Measurements from ENCODE around the gene SMAD3. TPM values are rescaled to one million over a fixed set of nuclear protein-coding genes. Genes with fewer than 3 reads are reported as not detected.

The SMAD3 gene
- total and polyA plus RNA-seq, 2 of the 8 experiments (the other 6 are each of a cell fraction or from before 2014, with no cell fraction given), result 10.1 to 12.4 TPM

GRCh38 chr15:67092752-67093503 lies 27.5 kb downstream of the SMAD3 start:
- Histone ChIP-seq H2BK20ac (ENCODE audit: low read length) (0 out of 2 replicates have a peak overlapping the region, but pooled peaks have one; percentile 37), H3K18ac (ENCODE audit: extremely low read depth, low read length) (no peak overlapping the region), H2BK5ac (ENCODE audit: low read depth, low read length) (0 out of 2 replicates have a peak overlapping the region, but pooled peaks have one; percentile 16), H3K27ac (ENCODE audit: low read depth, low read length) (no peak overlapping the region), H3K4me3 (ENCODE audit: extremely low read depth in 1 of 4, insufficient read depth in 2 of 4, low read depth in 3 of 4, low read length in 4 of 4) (no peak overlapping the region), H2BK120ac (replicated peaks; ENCODE audit: low read depth, low read length) (no peak overlapping the region), H4K8ac (ENCODE audit: extremely low read depth, insufficient read depth, low read length) (peak overlapping the region; percentile 16; the same call in 1 of the 2 replicates), H4K91ac (replicated peaks; ENCODE audit: insufficient read length, low read length) (no peak overlapping the region), H2AK5ac (ENCODE audit: low read depth, low read length) (no peak overlapping the region; the same call in 1 of the 2 replicates), H2AFZ (ENCODE audit: low read length) (no peak overlapping the region), H3K14ac (ENCODE audit: insufficient read length) (no peak overlapping the region), H4K20me1 (replicated peaks in 1 of 2; ENCODE audit: control insufficient read depth in 1 of 2, insufficient read depth in 2 of 2, low read length in 2 of 2) (no peaks in the 10 kb centered on the region), H3K9ac (replicated peaks in 1 of 4; ENCODE audit: extremely low read depth in 1 of 4, low read depth in 3 of 4, low read length in 3 of 4) (no peak overlapping the region), H3K4me1 (replicated peaks in 1 of 4; ENCODE audit: control insufficient read depth in 3 of 4, insufficient read depth in 4 of 4, low read length in 3 of 4) (peaks cover 7 to 28% (median 17%) of the 10 kb centered on the region in 4 experiments), H2BK15ac (ENCODE audit: low read length) (0 out of 2 replicates have a peak overlapping the region, but pooled peaks have one; percentile 14), H3K56ac (replicated peaks; ENCODE audit: insufficient read length, low read depth, low read length) (no peak overlapping the region), H3K23ac (ENCODE audit: insufficient read length) (no peak overlapping the region), H3K4me2 (ENCODE audit: insufficient read depth in 1 of 2, low read depth in 2 of 2, low read length in 2 of 2) (no peak overlapping the region; a peak in 1 of 4 replicates), H2BK12ac (ENCODE audit: low read depth, low read length) (peak overlapping the region; percentile 62; the same call in 1 of the 2 replicates), H3K79me1 (ENCODE audit: low read depth, low read length) (peaks cover 7% of the 10 kb centered on the region), H3K79me2 (ENCODE audit: control insufficient read depth in 1 of 2, insufficient read depth in 2 of 2, low read length in 2 of 2) (peaks cover 0 to 10% of the 10 kb centered on the region in 2 experiments; a peak in 1 of 4 replicates), H4K5ac (ENCODE audit: insufficient read length, low read depth, low read length) (no peak overlapping the region), H3K36me3 (ENCODE audit: control insufficient read depth in 2 of 4, insufficient read depth in 4 of 4, low read length in 3 of 4) (no peaks in the 10 kb centered on the region), H3K27me3 (replicated peaks in 1 of 4; ENCODE audit: control insufficient read depth in 3 of 4, extremely low read depth in 1 of 4, insufficient read depth in 3 of 4, low read length in 3 of 4) (no peaks in the 10 kb centered on the region), H3K9me3 (ENCODE audit: insufficient read depth in 2 of 2, low read depth in 1 of 2, low read length in 1 of 2) (no peaks in the 10 kb centered on the region), H3K4ac (replicated peaks; ENCODE audit: insufficient read length, low read depth, low read length) (peak overlapping the region; percentile 19), H3K23me2 (ENCODE audit: low read depth, low read length) (no peaks in the 10 kb centered on the region)
- POLR2A ChIA-PET (ENCODE audit: partially characterized antibody), result interaction anchor here (0.8 kb wide), 1 partner anchor 27 kb away, joined by 3 read pairs; the partner anchor contains the start of gene SMAD3
- FAIRE-seq (no peak), DNase-seq (ENCODE audit: low read depth in 1 of 2, low spot score in 2 of 2) (no peak)
- 93% methylated on average over 9 of the region's 9 CpGs; no CpG with 5 or more reads in 1 of the 2 experiments for WGBS, 2 experiments (ENCODE audit: extremely low coverage in 1 of 2, insufficient coverage in 1 of 2, insufficient read length in 1 of 2, insufficient replicate concordance in 2 of 2, low coverage in 1 of 2, low lambda C conversion rate in 2 of 2, missing lambda C conversion rate in 1 of 2)
- CTCF ChIA-PET (ENCODE audit: partially characterized antibody), result interaction anchor here (0.6 to 1.8 kb wide), 4 partner anchors 11 to 90 kb away, joined by 3 to 4 read pairs (median 3); no protein-coding TSS in a partner anchor
- TF ChIP-seq GTF2F1 (IDR thresholded peaks at IDR 0.05; ENCODE audit: borderline replicate concordance, low read depth, low read length), result no peak
- no peak for TF ChIP-seq CBX8 (IDR thresholded peaks at IDR 0.05; ENCODE audit: borderline replicate concordance, low read depth, low read length)
- TF ChIP-seq CTCF (IDR thresholded peaks at IDR 0.05; ENCODE audit: control extremely low read depth in 1 of 3, insufficient read depth in 1 of 3, low read depth in 1 of 3, low read length in 3 of 3), result no peak
- TF ChIP-seq KDM1A (IDR thresholded peaks at IDR 0.05; ENCODE audit: borderline replicate concordance, low read length), result no peak
- no peak for TF ChIP-seq TBP (IDR thresholded peaks at IDR 0.05; ENCODE audit: low read depth, low read length)
- TF ChIP-seq SIX5 (IDR thresholded peaks at IDR 0.05; ENCODE audit: low read depth, low read length), result no peak
- no peak for TF ChIP-seq NANOG (IDR thresholded peaks at IDR 0.05; ENCODE audit: insufficient read depth, low read depth, low read length, poor library complexity, severe bottlenecking)
- no peak for TF ChIP-seq SIRT6 (IDR thresholded peaks at IDR 0.05; ENCODE audit: low read length)

All from H1 (cell line).